GM19240 (cell line): ENCODE results near the gene SYNJ2.

Experiments
- DNase-seq: peaks from one replicate; pipeline ENCODE4 v3.0.0; 2011; ENCODE audit warnings: low spot score; ENCODE audit not compliant: insufficient read length

Gene SYNJ2

GRCh38 chr6:158056804-158057203 is 75.1 kb downstream of the SYNJ2 start:
- no peak for DNase-seq

GRCh38 chr6:158057213-158057987 is 75.7 kb downstream of the SYNJ2 start:
- no peak for DNase-seq

- DNase-seq: no peak
Measured at GRCh38 chr6:158058171-158058651, 76.5 kb downstream of the SYNJ2 start.

- no peak for DNase-seq
Measured at GRCh38 chr6:158059108-158059507, 77.4 kb downstream of the SYNJ2 start.

- no peak for DNase-seq
Measured at GRCh38 chr6:158060455-158061360, 79.0 kb downstream of the SYNJ2 start.

- no peak for DNase-seq
Measured at GRCh38 chr6:158061361-158061708, 79.7 kb downstream of the SYNJ2 start.

GRCh38 chr6:158061709-158062461 is 80.2 kb downstream of the SYNJ2 start:
- DNase-seq: no peak

- DNase-seq: no peak
Measured at GRCh38 chr6:158063736-158064135, 82.1 kb downstream of the SYNJ2 start.

- DNase-seq: no peak
Measured at GRCh38 chr6:158064725-158065251, 83.1 kb downstream of the SYNJ2 start.

GRCh38 chr6:158066136-158066781 is 84.6 kb downstream of the SYNJ2 start:
- no peak for DNase-seq

GRCh38 chr6:158067436-158068015 is 85.9 kb downstream of the SYNJ2 start:
- DNase-seq: no peak

- no peak for DNase-seq
Measured at GRCh38 chr6:158068156-158068892, 86.7 kb downstream of the SYNJ2 start.

- DNase-seq: no peak
Measured at GRCh38 chr6:158068893-158069799, 87.5 kb downstream of the SYNJ2 start.

- no peak for DNase-seq
Measured at GRCh38 chr6:158069800-158070195, 88.1 kb downstream of the SYNJ2 start.

- no peak for DNase-seq
Measured at GRCh38 chr6:158070513-158070912, 88.8 kb downstream of the SYNJ2 start.

- DNase-seq: no peak
Measured at GRCh38 chr6:158071121-158072082, 89.7 kb downstream of the SYNJ2 start.

GRCh38 chr6:158072083-158072721 is 90.5 kb downstream of the SYNJ2 start:
- peak; percentile 75 for DNase-seq
